DOHH2 (cell line): ENCODE data around the gene UQCRQ.

Experiments
- EZH2phosphoT487 ChIP-seq: fragments of 200-600 bp; sonication (generic); IDR thresholded peaks from 2 replicates; pipeline ENCODE4 v1.6.1; 2017; ENCODE audit warnings: borderline replicate concordance, mild to moderate bottlenecking, antibody characterized with exemption, low read length, moderate library complexity, mixed read lengths
- TF ChIP-seq, protein P1 (sequence below): fragments of 200-600 bp; sonication (generic); IDR thresholded peaks from one replicate; pipeline ENCODE4 v1.5.1; 2014; ENCODE audit warnings: antibody characterized with exemption, mild to moderate bottlenecking, low read depth, low read length; ENCODE audit not compliant: poor library complexity, severe bottlenecking

DNA sequence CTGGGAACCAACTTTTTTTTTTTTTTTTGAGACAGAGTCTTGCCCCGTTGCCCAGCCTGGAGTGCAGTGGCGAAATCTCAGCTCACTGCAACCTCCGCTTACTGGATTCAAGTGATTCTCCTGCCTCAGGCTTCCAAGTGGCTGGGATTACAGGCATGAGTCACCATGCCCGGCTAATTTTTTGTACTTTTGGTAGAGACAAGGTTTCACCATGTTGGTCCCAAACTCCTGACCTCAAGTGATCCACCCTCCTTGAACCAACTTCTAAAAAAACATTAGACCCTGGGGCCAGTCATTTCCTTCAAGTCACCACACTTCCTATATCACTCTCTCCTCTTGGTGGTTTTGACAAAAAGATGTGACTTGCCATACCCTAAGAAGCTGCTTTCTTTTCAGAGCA lies 25.1 kb upstream of the UQCRQ start:
- TF ChIP-seq EZH2phosphoT487 = no peak
- TF ChIP-seq, protein P1, sequence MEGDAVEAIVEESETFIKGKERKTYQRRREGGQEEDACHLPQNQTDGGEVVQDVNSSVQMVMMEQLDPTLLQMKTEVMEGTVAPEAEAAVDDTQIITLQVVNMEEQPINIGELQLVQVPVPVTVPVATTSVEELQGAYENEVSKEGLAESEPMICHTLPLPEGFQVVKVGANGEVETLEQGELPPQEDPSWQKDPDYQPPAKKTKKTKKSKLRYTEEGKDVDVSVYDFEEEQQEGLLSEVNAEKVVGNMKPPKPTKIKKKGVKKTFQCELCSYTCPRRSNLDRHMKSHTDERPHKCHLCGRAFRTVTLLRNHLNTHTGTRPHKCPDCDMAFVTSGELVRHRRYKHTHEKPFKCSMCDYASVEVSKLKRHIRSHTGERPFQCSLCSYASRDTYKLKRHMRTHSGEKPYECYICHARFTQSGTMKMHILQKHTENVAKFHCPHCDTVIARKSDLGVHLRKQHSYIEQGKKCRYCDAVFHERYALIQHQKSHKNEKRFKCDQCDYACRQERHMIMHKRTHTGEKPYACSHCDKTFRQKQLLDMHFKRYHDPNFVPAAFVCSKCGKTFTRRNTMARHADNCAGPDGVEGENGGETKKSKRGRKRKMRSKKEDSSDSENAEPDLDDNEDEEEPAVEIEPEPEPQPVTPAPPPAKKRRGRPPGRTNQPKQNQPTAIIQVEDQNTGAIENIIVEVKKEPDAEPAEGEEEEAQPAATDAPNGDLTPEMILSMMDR = no peak
